ENCODE results near the gene CFDP1. TPM values are rescaled to one million over a fixed set of nuclear protein-coding genes. Genes with fewer than 3 reads are reported as not detected.

Gene CFDP1
- total RNA-seq, 2 experiments from 2014 or later, result 34.7 to 39.9 TPM

GRCh38 chr16:75362846-75363245 lies 70.5 kb downstream of the CFDP1 start:
- no peak overlapping the region for H3K4me3 Mint-ChIP-seq
- intact Hi-C loops (cut with micrococcal nuclease), result no loop called here
- TF ChIP-seq CTCF (IDR thresholded peaks at IDR 0.05), result no peak
- CTCF ChIA-PET, result interaction anchor here (1.0 kb wide), 1 partner anchor 163 kb away, joined by 3 read pairs; no protein-coding TSS in a partner anchor
- no peak overlapping the region for H3K27ac Mint-ChIP-seq
- H3K27me3 Mint-ChIP-seq, result no peaks in the 10 kb centered on the region
- H3K4me1 Mint-ChIP-seq (ENCODE audit: low read depth), result no peaks in the 10 kb centered on the region
- peaks cover 6% of the 10 kb centered on the region for H3K36me3 Mint-ChIP-seq (ENCODE audit: low read depth)
- no peaks in the 10 kb centered on the region for H3K9me3 Mint-ChIP-seq
- DNase-seq (no peak), ATAC-seq (no peak)
- POLR2A ChIA-PET, result no interaction called here

GRCh38 chr16:75361936-75362335 lies 71.4 kb downstream of the CFDP1 start:
- TF ChIP-seq CTCF (IDR thresholded peaks at IDR 0.05), result no peak
- Mint-ChIP-seq H3K4me3 (no peak overlapping the region), H3K27ac (no peak overlapping the region), H3K27me3 (no peaks in the 10 kb centered on the region), H3K4me1 (ENCODE audit: low read depth) (no peaks in the 10 kb centered on the region), H3K9me3 (no peaks in the 10 kb centered on the region), H3K36me3 (ENCODE audit: low read depth) (peaks cover 6% of the 10 kb centered on the region)
- ChIA-PET POLR2A (no interaction called here), CTCF (interaction anchor here (1.0 kb wide), 1 partner anchor 163 kb away, joined by 3 read pairs; no protein-coding TSS in a partner anchor)
- intact Hi-C loops (cut with micrococcal nuclease), result no loop called here
- ATAC-seq (no peak), DNase-seq (no peak)

GRCh38 chr16:75354170-75354569 lies 79.1 kb downstream of the CFDP1 start:
- no peak for DNase-seq
- H3K9me3 Mint-ChIP-seq, result no peaks in the 10 kb centered on the region
- no peak overlapping the region for H3K27ac Mint-ChIP-seq
- no peak for ATAC-seq
- no peak overlapping the region for H3K4me3 Mint-ChIP-seq
- CTCF ChIA-PET, result no interaction called here
- peaks cover 5% of the 10 kb centered on the region for H3K36me3 Mint-ChIP-seq (ENCODE audit: low read depth)
- H3K27me3 Mint-ChIP-seq, result no peaks in the 10 kb centered on the region
- POLR2A ChIA-PET, result no interaction called here
- H3K4me1 Mint-ChIP-seq (ENCODE audit: low read depth), result no peaks in the 10 kb centered on the region
- no peak for TF ChIP-seq CTCF (IDR thresholded peaks at IDR 0.05)
- intact Hi-C loops (cut with micrococcal nuclease), result no loop called here

GRCh38 chr16:75351183-75351582 lies 82.1 kb downstream of the CFDP1 start:
- no peak overlapping the region for H3K4me3 Mint-ChIP-seq
- no peaks in the 10 kb centered on the region for H3K9me3 Mint-ChIP-seq
- H3K27me3 Mint-ChIP-seq, result no peaks in the 10 kb centered on the region
- ATAC-seq (no peak), DNase-seq (no peak)
- H3K4me1 Mint-ChIP-seq (ENCODE audit: low read depth), result no peaks in the 10 kb centered on the region
- intact Hi-C loops (cut with micrococcal nuclease), result no loop called here
- no peak for TF ChIP-seq CTCF (IDR thresholded peaks at IDR 0.05)
- POLR2A ChIA-PET, result no interaction called here
- H3K36me3 Mint-ChIP-seq (ENCODE audit: low read depth), result peaks cover 8% of the 10 kb centered on the region
- CTCF ChIA-PET, result no interaction called here
- H3K27ac Mint-ChIP-seq, result no peak overlapping the region

- ATAC-seq (no peak), DNase-seq (no peak)
- Mint-ChIP-seq H3K27ac (no peak overlapping the region), H3K4me1 (ENCODE audit: low read depth) (no peaks in the 10 kb centered on the region), H3K27me3 (no peaks in the 10 kb centered on the region), H3K36me3 (ENCODE audit: low read depth) (peaks cover 16% of the 10 kb centered on the region), H3K9me3 (no peaks in the 10 kb centered on the region), H3K4me3 (no peak overlapping the region)
- ChIA-PET POLR2A (no interaction called here), CTCF (interaction anchor here (0.6 to 1.3 kb wide), 2 partner anchors 15 to 40 kb away, joined by 3 read pairs; no protein-coding TSS in a partner anchor)
- intact Hi-C loops (cut with micrococcal nuclease), result no loop called here
- no peak for TF ChIP-seq CTCF (IDR thresholded peaks at IDR 0.05)
These were observed 87.6 kb downstream of the CFDP1 start for GRCh38 chr16:75345711-75346110.

All from activated CD8-positive, alpha-beta T cell treated with anti-CD3 and anti-CD28 coated beads for 36 hours (primary cell).